Urothelium cell line (cell line): ENCODE results near the gene HOXC11.

Experiments used
- DNase-seq: peaks from one replicate; pipeline ENCODE4 v3.0.0; 2011; ENCODE audit warnings: low spot score, mixed read lengths
- FAIRE-seq: peaks from 2 replicates; lab custom pipeline; 2011; peaks lifted over from hg19 to GRCh38; lab: Jason Lieb, UNC

The HOXC11 gene

DNA sequence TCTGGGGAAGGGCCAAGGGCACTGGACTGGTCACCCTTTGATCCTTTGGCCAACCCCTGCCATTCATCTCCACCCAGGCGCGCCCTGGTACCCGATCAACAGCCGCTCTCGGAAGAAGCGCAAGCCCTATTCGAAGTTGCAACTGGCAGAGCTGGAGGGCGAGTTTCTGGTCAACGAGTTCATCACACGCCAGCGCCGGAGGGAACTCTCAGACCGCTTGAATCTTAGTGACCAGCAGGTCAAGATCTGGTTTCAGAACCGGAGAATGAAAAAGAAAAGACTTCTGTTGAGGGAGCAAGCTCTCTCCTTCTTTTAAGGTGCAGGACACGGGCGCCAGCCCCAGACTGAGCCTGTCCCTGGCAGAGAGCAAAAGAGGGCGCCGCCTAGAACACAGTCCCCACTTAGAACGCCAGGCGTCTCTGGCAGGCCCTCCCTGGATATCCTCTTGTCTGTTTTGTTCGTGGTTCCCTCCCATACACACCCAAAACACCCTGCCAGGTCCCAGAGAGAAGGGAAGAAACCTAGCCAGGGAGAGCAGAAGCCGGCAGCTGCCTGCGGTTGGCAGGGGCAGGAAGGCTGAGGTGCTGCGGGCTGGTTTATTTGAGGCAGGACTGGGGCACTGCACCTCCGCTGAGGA is 16.6 kb upstream of the HOXC11 start:
- DNase-seq: no peak
- FAIRE-seq: no peak

DNA sequence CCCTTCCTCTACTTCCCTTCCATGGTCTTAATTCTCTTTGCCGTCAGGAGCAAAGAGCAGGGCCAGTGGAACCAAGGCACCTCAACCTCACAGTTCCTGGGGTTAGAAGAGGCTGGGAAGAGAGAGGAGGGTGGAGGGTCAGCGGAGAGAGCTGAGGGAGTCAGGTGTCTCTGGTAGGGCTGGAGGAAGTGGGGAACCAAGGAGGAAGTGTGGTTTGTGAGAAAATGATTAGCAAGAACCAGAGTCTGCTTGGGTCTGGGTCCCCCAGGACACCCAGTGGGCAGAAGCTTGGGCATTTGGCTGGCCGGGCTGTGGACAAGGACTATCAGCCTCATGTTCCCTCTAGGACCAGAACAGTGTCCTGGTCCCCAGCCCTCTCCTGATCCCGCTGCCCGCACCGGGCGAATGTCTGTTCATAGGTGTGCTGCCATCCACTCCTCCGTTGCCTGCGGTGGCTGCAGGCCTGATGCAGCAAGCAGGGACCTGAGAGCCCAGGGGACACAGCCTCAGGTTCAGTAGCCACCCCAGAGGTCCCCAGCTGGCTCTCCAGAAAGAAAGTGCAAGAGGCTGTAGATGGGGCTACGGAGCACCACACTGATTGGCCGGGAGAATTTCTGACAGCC is 15.9 kb upstream of the HOXC11 start:
- no peak for FAIRE-seq
- DNase-seq: no peak

DNA sequence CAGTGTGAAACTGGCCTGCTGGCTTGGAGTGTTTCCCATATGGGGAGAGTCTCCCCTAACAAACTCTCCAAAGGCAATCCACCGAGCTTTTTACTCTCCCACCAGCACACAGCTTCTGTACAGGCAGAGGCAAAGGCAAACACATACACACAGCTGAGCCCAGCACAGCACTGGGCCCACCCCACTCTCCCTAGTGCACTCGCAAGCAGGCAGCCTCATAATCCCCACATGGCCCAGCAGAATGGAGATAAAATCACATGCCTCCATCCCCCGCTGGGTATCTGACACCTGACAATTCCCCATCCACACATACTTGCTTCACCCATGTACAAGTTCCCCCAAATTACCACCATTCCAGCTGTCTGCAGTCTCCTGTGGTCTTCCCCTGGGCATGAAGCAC is 14.8 kb upstream of the HOXC11 start:
- FAIRE-seq: no peak
- no peak for DNase-seq

DNA sequence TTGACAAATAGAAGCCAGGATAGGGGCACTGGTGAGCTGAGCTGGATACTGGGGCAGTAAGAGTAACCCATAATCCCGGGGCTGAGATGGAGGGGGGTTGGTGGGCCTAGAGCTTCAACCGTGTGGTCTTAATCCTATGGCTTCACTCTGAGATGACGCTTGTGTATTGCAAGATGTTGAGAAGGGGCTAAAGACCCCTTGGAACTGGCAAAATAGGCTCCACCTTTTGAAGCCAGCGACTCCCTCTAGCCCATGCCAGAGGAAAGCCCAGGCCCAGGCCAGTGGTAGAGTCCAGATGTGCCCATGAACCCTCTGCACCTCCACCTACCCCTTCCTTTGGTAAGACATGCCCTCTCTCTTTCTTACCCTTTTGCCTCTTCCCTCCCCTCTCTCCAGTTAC is 13.6 kb upstream of the HOXC11 start:
- FAIRE-seq: no peak
- no peak for DNase-seq

DNA sequence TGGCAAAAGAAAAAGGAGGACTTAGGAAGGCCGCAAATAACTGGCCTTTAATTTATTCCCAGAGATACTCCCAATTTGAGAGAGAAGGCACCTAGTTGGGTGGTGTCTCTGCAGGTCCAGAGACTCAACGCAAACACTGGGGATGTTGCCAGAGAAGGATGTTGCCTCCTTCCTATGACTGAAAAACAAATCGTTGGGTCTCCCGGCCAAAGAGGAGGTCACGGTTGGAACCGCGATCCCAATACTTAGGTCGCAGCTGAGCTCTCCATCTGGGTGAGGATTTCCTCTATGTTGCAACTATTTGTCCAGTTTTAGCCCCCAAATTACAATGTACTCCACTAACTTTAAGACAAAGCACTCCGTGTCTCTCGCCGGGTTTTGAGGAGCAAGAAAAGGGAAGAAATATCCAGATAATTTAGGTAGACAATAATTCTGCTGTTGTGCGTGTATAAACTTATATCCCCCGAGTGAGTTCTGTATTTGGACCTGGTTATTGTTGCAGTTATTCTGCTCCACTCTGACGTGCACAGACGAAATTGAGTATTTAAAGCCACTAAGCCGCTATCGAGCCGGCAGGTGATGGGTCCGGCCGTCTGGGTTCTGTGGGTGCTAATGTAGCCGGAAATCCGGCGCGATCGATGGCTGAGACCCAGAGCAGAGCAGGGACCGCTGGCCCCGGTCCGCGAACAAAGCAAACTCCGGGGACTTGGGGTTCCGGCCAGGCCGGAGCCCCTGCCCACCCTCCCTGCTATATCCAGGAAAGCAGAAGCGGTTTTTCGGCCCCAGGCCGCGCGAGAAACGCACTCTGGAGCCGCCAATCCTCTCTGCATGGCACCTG is 12.5 kb upstream of the HOXC11 start:
- FAIRE-seq (no peak), DNase-seq (no peak)

DNA sequence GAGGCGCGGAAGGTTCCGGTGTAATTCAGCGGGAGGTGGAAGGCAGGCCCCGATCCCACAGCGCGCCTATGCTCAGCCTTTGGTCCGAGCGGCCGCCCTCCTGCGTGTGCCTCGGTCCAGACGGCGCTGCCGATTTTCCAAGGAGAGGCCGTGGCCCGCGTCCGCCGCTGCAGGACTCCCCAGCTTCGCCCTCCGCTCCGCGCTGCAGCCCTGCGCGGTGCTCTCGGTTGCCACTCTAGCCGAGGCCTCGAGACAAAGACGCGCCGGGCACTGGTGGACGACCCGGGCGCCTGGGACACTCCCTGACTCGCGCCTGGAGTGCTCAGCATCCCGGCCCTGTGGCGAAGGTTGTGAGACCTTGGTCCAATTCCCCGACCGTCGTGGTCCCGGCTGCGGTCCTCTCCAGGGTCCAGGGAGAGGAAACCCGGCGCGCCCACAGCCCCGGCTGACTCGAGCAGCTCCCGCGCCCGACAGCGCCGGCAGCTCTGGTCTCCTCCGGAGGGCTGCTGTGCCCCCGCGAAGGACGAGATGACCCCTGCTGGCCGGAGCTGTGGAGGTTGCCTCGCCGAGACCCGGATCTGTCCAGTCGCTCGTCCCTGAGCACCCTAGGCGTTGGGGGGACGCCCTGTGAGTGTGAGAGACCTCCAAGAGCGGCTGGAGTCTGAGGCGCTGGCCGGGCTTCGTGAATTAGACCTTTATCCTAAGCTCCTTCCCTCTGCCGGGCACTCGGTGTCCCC is 11.7 kb upstream of the HOXC11 start:
- no peak for DNase-seq

DNA sequence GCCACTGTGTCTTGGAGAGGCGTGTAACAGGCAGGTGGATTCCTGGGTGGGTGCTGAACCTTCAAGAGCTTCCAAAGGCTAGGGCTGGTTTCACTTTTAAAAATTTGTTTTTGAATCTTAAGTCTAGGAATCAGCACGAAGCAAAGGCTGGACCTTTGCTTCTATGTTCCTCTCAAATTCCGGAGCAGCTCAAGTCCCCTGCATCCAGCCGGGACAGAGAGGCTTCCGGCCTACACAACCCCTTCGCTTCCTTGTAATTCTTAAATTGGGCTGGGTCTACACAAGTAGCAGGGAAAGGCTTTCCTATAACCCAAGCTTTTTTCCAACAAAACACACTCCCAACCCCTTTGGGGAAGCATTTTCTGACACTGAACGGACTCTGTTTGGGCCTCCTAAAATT is 9.9 kb upstream of the HOXC11 start:
- FAIRE-seq: no peak

More for the DNA sequence above, 11.7 kb upstream of the HOXC11 start:
- FAIRE-seq: no peak

DNA sequence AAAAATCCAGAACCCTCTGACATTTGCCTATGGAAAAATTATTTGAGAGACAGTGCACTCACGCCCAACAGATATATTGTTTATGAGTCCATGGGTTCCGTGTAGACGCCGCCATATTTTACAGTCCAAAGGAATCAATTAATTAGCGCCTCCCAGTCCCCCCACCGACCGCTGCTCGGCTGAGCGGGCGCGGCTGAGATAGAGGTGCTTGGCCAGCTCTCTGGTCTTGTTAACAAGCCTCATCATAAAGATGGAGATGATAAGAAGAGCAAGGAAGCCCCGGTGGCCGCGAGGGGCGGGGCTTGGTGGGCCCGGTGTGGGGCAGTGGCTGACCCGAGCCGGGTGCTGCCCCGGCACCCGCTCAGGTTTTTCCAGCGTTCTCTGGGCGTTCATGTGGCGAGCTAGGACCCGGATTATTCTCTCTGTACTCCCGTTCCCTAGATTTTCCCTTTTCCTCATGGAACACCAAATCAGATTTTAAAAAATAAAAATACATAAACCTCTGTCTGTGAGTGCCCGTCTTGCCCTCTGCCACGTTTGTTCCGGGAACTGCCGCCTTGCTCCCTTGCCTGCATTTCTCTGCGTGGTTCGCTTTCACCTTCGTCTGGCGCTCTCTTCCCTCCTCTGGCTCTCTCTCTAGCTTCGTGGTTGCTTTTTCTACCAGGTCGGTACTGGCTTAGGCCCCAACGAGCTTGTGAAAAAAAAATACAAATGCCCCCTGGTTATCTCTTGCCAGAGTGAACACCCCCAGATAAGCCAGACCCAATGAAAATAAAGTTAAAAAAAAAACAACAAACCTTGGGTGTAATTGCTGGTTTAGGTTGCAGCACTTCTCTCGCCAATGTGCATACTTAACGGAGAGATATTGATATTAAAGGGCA is 9.3 kb upstream of the HOXC11 start:
- FAIRE-seq: no peak
- DNase-seq: no peak

More for the DNA sequence above, 9.9 kb upstream of the HOXC11 start:
- DNase-seq: no peak

DNA sequence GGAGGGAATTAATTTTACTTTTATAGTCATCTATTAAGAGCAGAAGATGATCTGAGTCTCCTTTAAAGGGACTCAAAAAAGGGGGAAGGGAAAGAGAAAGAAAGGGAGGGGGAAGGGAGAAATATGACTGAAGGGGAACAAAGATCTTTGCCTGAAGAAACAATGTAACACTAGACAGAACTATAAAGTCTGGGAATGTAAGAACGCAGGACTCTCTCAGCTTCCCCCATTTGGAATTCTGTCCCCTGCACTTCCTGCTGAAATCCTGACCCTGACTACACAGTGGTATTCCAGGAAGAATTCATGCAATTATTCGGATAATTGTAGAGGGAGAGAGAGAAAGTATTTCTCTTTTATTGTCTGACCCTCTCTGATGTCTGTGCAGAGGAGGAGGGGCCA is 8.6 kb upstream of the HOXC11 start:
- peak; percentile 23 for FAIRE-seq
- no peak for DNase-seq

DNA sequence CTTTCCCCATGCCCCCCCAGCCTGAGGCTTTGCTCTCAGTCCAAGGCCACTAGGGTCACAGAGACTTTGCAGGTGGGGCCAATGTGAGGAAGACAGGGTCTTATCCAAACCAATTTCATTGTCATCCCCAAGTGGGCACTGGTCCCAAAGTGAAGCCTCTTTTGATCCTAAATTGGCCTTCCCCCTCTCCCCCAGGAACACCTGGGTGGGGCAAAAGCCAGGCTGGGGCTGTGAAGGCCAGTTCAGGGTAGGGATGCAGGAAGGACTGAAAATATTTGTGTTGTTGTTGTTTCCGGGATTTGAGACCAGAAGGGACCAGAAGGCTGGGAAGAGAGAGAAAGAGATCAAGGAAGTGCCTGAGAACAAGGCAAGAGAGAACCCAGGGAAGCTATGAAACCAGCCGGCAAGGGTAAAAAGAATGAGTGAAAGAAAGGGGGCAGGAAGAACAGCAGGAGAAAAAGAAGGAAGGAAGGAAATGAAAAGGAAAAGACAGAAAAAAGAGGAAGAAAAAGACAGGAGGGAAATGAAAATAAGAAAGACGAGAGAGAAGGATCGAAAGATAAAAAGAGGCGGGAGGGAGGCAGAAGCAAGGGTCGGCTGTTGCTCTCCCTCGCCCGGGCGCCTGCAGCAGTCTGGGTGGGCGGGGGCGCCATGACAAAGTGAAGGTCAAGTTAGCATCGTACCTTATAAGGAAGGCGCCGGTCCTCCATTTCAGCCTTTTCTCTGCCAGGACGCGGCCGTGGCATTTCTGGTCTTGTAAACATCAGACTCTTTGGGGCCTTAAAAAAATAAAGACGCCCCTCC is 7.4 kb upstream of the HOXC11 start:
- no peak for DNase-seq
- no peak for FAIRE-seq

DNA sequence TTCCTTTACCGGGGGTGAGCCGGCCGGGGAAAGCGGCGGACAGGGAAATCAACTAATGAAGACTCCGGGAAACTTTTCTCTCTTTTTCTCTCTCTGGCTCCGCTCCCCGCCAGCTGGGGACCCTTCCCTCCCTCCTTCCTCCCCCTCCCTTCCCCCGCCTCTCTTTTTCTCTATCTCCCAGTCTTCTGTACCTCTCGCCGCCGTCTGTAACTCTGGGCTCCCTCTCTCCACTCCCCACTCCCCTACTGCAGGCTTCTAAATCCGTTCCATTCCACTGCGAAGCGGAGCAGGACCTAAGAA is 6.9 kb upstream of the HOXC11 start:
- FAIRE-seq: no peak
- DNase-seq: no peak

DNA sequence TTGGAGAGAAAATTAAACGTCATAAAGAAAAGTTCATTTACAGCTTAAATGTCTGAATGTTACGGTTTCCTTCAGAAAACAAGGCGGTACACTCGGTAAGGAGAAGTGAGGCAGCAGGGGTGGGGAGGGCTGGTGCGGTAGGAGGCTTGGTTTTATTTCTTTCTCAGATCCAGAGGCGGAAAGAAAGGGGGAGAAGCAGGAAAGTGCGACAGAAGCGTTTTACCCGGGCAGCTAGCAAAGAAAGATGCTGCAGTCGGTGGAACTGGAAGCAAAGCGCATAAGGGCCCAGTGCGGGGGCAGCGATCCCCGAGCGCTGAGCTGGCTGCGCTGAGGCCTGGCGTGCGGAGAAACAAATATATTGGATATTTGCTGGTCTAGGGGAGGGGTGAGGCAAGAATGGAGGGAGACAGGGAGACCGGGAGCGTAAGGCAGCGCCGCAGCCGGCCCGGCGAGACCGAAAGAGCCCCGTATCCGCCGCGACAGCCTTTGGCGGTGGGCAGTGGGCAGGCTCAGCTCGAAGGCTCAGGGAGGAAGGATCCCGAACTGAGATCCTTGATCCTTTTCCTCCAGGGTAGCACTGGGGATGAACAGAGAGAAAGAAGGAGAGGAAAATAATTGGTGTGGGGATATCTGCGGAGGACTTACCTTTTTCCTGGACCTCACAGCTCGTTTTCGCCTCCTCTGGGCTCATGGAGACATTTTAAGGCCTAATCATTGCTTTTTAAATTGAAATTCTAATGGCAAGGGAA is 6.4 kb upstream of the HOXC11 start:
- DNase-seq: no peak
- no peak for FAIRE-seq

DNA sequence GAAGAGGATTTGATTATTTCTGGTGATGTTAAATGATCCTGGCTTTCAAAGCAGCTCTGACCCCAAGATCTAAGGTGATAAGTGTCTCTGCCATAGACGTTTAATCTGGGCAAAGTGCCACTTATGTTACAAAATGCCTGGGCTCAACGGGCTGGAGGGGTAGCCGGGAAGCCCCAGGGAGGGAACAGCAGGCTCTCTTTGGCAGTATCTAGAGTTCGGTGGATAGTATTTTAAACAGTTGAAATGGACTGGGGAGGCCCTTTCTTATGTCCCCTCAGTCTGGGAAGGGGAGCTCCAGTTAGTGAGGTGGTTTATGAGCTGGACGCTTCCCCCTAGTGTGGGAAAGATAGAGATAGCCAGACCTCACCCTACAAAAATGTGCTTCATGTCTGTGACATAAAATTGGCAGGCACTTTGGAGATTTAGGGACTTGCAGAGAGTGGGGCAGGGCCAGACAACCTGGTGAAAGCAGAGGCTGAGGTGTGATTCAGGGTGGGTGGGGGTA is 5.5 kb upstream of the HOXC11 start:
- FAIRE-seq (no peak), DNase-seq (no peak)

DNA sequence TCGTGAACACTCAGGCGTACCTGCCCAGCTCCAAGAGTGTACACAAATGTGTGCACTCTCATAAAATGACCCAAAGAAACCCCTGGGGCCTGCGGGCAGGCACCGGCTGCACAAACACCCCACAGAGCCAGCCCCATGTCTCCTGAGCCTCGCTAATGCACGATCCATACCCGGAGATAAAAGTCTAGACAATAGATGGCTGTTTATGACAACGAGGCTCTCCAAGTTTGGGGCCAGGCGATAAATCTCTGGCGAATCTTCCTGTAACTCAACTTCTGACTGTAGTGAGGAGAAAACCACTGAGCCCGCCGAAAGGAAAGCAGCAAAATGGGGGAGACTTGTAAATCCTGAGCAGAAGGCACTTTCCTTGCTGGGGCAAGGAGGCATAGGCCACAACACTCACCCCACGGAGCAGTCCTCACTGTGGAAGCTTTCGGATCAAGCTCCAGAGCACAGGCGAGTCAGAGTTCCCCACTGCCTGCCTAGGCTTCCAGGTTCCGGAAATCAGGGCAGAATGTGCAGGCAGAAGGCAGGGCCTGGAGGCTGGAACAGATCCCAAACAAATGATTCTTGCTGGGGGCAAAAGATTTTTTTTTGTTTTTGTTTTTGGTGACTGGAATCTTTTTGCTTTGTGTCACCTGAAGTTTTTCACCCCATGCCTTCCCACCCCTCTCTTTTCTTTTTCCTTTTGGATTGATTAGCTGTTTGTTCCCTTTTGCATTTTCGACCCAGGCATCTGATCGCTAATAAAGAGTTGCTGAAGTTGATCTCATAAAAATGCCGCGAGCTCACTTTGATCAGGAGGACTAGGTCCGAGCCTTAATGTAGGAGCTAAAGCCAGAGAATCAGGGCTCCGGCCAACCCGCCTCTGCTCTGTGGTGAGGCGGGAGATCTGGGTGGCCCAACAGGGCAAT is 4.5 kb upstream of the HOXC11 start:
- FAIRE-seq (no peak), DNase-seq (no peak)

DNA sequence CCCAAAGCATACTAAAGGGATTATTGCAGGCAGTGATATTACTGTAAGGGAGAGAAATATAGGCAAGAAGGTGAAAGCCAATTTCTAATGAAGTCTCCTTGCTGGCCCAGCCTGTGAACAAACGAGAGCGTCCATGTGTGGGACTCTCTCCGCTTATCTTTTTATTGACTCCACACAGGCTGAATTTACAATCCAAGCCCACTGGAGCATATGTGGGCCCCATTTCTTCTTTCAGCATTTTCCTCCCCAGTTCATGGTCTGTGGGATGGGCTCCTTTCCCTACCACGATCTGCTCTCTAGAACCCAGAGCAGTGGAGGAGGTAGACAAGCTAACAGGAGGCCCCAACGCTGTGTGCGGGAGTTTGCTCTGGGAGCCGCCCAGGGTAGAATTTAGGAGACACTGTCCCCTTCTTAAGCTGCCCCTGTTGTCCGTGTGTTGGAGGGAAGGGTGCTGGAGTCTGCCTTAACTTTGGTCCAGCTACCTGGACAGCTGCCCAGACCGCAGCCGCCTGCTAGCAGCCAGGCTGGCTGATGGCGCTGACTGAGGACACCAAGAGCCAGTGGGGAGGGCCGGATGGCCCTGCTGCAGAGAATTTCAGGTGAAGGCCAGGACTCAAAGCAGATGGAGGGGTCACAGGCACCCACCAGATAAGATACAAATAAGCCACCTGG is 3.2 kb upstream of the HOXC11 start:
- DNase-seq (no peak), FAIRE-seq (no peak)

DNA sequence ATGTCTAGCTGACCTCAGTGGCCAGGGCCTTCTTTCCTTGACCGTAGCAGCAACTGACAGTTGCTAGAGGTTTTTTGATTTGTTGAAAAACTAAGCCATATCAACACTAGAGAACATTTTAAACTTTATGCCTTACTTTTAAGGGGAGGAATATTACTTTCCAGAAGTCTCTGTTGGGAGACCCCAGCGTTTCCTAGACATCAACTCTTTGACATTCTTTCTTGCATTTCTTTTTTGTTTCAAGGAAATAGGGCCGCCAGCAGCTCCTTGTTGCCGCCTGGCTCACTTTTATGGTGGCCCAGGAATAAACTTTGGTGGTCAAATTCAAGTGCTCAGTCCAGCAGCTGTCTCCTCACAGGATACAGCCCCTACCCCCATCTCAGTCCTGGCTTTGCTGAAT is 2.5 kb upstream of the HOXC11 start:
- DNase-seq (no peak), FAIRE-seq (no peak)

DNA sequence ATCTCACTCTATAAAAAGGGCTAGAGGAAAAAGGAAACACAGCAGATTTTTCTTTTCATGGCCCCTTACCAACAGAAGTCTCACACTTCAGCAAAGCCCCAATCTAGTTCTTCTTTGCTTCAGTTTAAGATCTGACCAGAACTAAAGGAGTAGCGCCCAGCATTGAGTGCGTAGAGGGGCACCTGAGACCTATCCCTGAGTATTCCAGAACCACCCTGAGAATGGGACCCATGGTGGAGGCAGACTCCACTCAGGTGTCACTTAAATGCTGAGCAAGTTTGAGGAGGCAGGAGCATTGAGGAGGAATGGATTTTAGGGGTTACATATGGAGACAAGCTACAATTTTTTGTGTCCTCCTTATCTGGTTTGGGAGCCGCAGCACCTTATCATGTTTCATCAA is 1.8 kb upstream of the HOXC11 start:
- FAIRE-seq: no peak
- no peak for DNase-seq
